ENCODE results near the gene MEI4. TPM values are rescaled to one million over a fixed set of nuclear protein-coding genes. Genes with fewer than 3 reads are reported as not detected.

The MEI4 gene
- polyA plus RNA-seq, 1 donor from 2014 or later = not detected

DNA sequence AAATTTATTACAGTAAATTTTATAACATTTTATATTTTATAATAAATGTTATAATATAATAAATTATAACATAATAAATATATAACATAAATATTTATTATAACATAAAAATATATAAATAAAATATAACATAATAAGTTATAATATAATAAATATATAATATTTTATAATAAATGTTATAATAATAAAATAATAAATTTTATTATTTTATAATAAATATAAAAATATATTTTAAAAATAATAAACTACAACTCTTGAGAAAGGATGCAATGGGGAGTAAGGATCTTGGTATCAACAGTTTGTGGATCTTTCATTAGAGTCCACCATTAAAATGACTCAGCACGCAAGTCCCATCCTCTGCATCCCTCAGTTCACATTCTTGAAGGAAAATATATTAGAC, 312.6 kb downstream of the MEI4 start:
- Histone ChIP-seq H2AFZ (ENCODE audit: low read depth, low read length) (no peak overlapping the region), H3K79me2 (replicated peaks; ENCODE audit: insufficient read depth, low read length) (no peaks in the 10 kb centered on the region), H3F3A (ENCODE audit: insufficient read depth, low read length, poor library complexity, severe bottlenecking) (no peaks in the 10 kb centered on the region), H4K20me1 (ENCODE audit: insufficient read depth) (no peaks in the 10 kb centered on the region), H3K27ac (ENCODE audit: low read length) (no peak overlapping the region), H3K27me3 (ENCODE audit: insufficient read depth, low read depth, low read length) (no peaks in the 10 kb centered on the region), H3K9me2 (ENCODE audit: insufficient read depth, low read length) (no peaks in the 10 kb centered on the region), H3K4me3 (ENCODE audit: low read length) (no peak overlapping the region), H3K4me2 (ENCODE audit: low read length) (no peak overlapping the region), H3K9me3 (ENCODE audit: low read length) (peaks cover 4% of the 10 kb centered on the region), H3K36me3 (ENCODE audit: insufficient read depth, low read length) (no peaks in the 10 kb centered on the region), H3K9ac (ENCODE audit: low read length) (no peak overlapping the region)
- TF ChIP-seq SMC3 (conservative IDR thresholded peaks at IDR 0.05; ENCODE audit: poor library complexity) = no peak
- no peak for TF ChIP-seq RAD21 (conservative IDR thresholded peaks at IDR 0.05)
- TF ChIP-seq POLR2AphosphoS5 (IDR thresholded peaks at IDR 0.05) = no peak
- TF ChIP-seq, protein P1, sequence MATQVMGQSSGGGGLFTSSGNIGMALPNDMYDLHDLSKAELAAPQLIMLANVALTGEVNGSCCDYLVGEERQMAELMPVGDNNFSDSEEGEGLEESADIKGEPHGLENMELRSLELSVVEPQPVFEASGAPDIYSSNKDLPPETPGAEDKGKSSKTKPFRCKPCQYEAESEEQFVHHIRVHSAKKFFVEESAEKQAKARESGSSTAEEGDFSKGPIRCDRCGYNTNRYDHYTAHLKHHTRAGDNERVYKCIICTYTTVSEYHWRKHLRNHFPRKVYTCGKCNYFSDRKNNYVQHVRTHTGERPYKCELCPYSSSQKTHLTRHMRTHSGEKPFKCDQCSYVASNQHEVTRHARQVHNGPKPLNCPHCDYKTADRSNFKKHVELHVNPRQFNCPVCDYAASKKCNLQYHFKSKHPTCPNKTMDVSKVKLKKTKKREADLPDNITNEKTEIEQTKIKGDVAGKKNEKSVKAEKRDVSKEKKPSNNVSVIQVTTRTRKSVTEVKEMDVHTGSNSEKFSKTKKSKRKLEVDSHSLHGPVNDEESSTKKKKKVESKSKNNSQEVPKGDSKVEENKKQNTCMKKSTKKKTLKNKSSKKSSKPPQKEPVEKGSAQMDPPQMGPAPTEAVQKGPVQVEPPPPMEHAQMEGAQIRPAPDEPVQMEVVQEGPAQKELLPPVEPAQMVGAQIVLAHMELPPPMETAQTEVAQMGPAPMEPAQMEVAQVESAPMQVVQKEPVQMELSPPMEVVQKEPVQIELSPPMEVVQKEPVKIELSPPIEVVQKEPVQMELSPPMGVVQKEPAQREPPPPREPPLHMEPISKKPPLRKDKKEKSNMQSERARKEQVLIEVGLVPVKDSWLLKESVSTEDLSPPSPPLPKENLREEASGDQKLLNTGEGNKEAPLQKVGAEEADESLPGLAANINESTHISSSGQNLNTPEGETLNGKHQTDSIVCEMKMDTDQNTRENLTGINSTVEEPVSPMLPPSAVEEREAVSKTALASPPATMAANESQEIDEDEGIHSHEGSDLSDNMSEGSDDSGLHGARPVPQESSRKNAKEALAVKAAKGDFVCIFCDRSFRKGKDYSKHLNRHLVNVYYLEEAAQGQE (IDR thresholded peaks at IDR 0.05; ENCODE audit: borderline replicate concordance) = no peak
- no peak for TF ChIP-seq MXI1 (conservative IDR thresholded peaks at IDR 0.05; ENCODE audit: poor library complexity, severe bottlenecking)
- no peak for TF ChIP-seq EP300 (conservative IDR thresholded peaks at IDR 0.05; ENCODE audit: poor library complexity, severe bottlenecking)
- TF ChIP-seq, protein P2, sequence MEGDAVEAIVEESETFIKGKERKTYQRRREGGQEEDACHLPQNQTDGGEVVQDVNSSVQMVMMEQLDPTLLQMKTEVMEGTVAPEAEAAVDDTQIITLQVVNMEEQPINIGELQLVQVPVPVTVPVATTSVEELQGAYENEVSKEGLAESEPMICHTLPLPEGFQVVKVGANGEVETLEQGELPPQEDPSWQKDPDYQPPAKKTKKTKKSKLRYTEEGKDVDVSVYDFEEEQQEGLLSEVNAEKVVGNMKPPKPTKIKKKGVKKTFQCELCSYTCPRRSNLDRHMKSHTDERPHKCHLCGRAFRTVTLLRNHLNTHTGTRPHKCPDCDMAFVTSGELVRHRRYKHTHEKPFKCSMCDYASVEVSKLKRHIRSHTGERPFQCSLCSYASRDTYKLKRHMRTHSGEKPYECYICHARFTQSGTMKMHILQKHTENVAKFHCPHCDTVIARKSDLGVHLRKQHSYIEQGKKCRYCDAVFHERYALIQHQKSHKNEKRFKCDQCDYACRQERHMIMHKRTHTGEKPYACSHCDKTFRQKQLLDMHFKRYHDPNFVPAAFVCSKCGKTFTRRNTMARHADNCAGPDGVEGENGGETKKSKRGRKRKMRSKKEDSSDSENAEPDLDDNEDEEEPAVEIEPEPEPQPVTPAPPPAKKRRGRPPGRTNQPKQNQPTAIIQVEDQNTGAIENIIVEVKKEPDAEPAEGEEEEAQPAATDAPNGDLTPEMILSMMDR (IDR thresholded peaks at IDR 0.05; ENCODE audit: poor library complexity, severe bottlenecking) = no peak
- no peak for TF ChIP-seq EZH2 (IDR thresholded peaks at IDR 0.05; ENCODE audit: borderline replicate concordance, insufficient read depth, low read length, poor library complexity, severe bottlenecking)

DNA sequence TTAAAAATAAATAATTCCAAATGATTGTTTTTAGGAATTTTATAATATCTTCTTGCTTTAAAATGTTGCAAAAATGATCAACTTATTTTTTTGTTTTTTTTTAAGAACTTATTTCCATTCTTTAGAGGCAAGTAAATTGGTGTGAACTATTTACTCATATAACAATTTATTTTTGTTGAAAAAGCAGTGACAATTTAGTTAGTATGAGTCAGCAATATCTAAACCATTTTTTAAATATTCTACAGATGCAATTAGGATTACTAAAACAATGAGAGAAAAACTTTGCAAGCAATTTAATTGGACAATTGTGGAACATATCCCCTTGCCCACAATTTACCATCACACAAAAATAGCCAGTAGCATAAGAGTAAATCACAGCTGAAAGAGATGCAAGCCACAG, 319.5 kb downstream of the MEI4 start:
- H3K9me2 ChIP-seq (ENCODE audit: insufficient read depth, low read length) = no peaks in the 10 kb centered on the region
- no peaks in the 10 kb centered on the region for H3F3A ChIP-seq (ENCODE audit: insufficient read depth, low read length, poor library complexity, severe bottlenecking)
- no peaks in the 10 kb centered on the region for H4K20me1 ChIP-seq (ENCODE audit: insufficient read depth)
- H3K4me3 ChIP-seq (ENCODE audit: low read length) = no peak overlapping the region
- no peaks in the 10 kb centered on the region for H3K27me3 ChIP-seq (ENCODE audit: insufficient read depth, low read depth, low read length)
- H3K9ac ChIP-seq (ENCODE audit: low read length) = no peak overlapping the region
- no peaks in the 10 kb centered on the region for H3K36me3 ChIP-seq (ENCODE audit: insufficient read depth, low read length)
- TF ChIP-seq, protein P1 (IDR thresholded peaks at IDR 0.05; ENCODE audit: borderline replicate concordance) = no peak
- TF ChIP-seq RAD21 (conservative IDR thresholded peaks at IDR 0.05) (no peak), TAF1 (IDR thresholded peaks at IDR 0.05; ENCODE audit: low read depth) (no peak), EP300 (conservative IDR thresholded peaks at IDR 0.05; ENCODE audit: poor library complexity, severe bottlenecking) (no peak), MXI1 (conservative IDR thresholded peaks at IDR 0.05; ENCODE audit: poor library complexity, severe bottlenecking) (no peak), POLR2AphosphoS5 (IDR thresholded peaks at IDR 0.05) (no peak)
- TF ChIP-seq, protein P2 (IDR thresholded peaks at IDR 0.05; ENCODE audit: poor library complexity, severe bottlenecking) = no peak
- H3K9me3 ChIP-seq (ENCODE audit: low read length) = no peaks in the 10 kb centered on the region
- no peak overlapping the region for H3K27ac ChIP-seq (ENCODE audit: low read length)
- no peaks in the 10 kb centered on the region for H3K79me2 ChIP-seq (replicated peaks; ENCODE audit: insufficient read depth, low read length)
- H2AFZ ChIP-seq (ENCODE audit: low read depth, low read length) = no peak overlapping the region
- H3K4me2 ChIP-seq (ENCODE audit: low read length) = no peak overlapping the region
